DLD1 (cell line): ENCODE results near the gene RBFOX1.

ENCODE experiments used
- in situ Hi-C: cut with HindIII; loops from 2 replicates; pipeline ENCODE4 v1.10.0; 2017; ENCODE audit warnings: low sequenced_read_pairs

Gene RBFOX1

GRCh38 chr16:7511549-7512260 is 179.1 kb downstream of the RBFOX1 start:
- in situ Hi-C loops = no loop called here

DNA sequence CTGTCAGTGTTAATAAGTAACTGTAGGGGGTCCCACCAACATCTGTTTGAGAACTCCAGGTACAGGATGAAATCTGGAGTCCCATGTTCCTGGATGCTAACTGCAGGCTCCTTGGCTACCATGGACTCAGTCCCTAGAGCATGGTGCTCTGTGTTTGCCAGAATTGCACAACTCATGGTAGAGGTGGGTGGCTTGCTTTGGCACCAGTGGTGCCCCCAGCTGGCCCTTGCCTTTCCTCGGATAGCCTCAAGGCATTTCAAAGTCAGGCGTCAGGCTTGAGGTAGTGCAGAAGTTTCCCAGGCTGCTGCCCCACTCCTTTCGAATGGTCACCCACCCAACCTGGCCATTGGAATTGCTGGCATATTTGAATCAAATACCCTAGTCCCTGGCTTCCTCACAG is 179.9 kb downstream of the RBFOX1 start:
- in situ Hi-C loops = no loop called here

GRCh38 chr16:7513429-7513828 is 180.8 kb downstream of the RBFOX1 start:
- in situ Hi-C loops = no loop called here

- in situ Hi-C loops = no loop called here
These were observed 182.9 kb downstream of the RBFOX1 start for GRCh38 chr16:7515543-7515942.

GRCh38 chr16:7517496-7517895 is 184.9 kb downstream of the RBFOX1 start:
- in situ Hi-C loops = no loop called here

- in situ Hi-C loops = no loop called here
These were observed 185.5 kb downstream of the RBFOX1 start for GRCh38 chr16:7518158-7518557.

- in situ Hi-C loops = no loop called here
These were observed 189.2 kb downstream of the RBFOX1 start for GRCh38 chr16:7521834-7522233.

DNA sequence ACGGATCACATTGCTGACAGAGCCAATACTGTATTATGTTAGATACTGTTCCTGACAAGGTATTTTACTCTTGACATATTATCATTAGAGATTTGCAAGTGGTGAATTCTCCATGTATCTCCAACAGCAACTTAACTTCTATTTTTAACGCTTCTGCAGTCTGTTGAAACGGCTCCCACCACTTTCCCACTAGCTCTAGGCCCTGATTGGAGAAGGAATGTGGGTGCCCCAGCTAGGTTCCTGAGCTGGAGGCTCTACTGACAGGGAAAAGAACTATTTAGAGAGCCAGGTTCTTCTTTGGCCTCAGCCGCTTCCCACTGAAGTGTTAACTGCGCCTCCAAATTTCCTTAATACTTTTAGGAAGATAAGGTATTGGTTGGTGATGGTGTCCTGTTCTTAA is 191.8 kb downstream of the RBFOX1 start:
- in situ Hi-C loops = no loop called here

DNA sequence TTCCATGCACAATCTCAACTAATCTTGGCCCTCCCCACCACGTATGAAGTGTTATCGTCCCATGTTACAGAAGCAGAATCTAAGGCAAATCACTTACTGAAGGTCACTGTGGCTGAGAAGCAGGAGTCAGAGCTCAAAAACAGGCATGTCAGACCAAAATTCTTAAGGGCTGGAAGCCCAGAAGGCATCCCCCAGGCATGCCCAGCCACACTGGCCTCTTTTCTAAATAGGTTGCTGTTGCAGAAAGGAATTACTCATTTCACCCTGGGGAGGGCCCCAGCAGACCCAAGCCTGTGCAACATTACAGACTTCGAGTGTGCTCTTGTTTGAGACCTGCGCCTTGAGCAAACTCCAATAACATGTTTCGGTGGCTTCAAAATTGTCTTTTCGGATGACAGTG is 194.1 kb downstream of the RBFOX1 start:
- in situ Hi-C loops = no loop called here

DNA sequence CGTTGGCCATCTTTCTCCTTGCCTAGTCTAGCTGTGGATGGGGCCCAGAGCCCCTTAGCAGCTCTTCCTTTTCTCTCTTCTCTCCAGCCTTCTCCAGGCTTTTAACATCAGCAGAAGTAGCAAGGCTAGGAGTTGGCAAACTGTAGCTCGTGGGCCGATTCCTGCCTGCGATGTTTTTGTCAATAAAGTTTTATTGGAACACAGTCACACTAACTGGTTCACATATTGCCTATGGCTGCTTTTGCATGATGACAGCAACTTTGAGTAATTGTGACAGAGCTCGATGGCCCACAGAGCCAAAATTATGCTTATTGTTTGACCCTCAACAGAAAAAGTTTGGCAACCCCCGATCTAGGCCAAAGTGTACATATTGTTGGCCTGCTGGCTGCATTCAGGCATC is 199.9 kb downstream of the RBFOX1 start:
- in situ Hi-C loops = no loop called here

- in situ Hi-C loops = no loop called here
These were observed 202.1 kb downstream of the RBFOX1 start for GRCh38 chr16:7534749-7535148.

DNA sequence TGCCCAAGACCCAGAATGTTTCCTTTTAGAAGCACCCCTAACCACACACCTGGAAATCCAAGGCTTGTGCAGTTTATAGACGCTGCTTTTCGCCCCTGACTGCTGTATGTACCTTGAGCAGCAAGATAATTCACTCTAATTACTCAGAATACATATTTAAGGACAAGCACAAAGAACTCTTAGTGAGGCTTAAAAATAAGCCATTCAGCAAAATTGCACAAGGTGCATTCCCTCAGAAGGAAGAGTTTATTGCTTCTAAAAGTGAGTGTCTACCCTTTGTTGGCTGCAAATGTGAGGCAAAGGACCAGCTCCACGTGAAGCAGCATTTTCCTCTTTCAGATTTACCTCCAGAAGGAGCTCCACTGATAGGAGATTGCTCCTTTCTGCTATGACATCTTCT is 208.4 kb downstream of the RBFOX1 start:
- in situ Hi-C loops = no loop called here

DNA sequence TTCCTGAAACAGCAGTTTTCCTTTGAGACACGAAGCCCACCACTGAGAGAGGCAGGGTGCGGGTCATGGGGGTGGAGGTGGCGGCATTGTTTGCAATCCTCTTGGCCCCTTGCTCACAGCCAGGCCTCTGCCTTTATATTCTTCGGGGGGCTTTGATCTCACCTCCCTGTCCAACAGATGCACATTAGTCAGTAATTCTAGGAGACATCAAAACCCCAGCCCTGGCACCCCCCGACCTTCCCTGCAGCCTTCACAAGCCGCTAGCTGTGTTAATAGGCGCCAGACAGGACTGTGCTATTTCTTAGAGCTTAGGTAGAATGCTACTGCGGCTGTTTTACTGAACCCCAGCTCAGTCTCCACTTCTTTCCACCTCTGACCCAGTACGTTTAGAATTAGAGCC is 212.6 kb downstream of the RBFOX1 start:
- in situ Hi-C loops = no loop called here

DNA sequence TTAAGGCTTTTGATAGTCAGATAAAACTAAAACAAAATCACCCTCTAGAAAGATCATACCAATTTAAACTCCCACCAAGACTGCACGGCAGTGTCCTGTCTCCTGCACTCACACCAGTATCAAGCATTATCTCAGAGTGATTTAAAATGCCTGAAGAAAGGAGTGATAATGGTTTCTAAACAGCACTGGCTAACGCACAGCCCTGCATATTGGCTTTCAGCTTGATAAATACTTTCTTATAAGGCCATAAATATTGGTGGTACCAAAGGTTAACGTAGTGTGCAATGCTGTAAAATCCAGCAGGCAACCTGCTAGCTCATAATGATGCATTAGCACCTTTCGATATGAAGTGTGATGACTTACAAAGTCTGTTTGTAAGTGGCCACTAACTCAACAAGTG is 214.3 kb downstream of the RBFOX1 start:
- in situ Hi-C loops = no loop called here

DNA sequence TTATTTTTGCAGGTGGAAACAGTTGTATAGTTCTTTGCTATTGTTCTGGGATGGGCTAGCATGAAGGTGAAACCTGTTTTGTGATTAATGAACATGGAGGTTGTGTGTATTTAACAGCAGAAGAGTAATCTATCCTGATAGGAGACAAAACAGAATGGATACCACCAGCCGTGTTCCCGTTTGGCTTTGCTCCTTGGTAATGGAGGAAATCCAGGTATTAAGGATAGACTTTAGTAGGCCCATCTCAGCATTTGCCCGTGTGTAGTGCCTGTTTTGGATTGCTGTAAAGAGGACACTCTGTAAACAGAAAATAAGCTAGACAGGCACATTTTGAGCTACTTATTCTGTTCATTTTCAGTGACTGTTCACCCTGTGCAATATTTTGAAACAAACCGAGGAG is 215.1 kb downstream of the RBFOX1 start:
- in situ Hi-C loops = no loop called here

DNA sequence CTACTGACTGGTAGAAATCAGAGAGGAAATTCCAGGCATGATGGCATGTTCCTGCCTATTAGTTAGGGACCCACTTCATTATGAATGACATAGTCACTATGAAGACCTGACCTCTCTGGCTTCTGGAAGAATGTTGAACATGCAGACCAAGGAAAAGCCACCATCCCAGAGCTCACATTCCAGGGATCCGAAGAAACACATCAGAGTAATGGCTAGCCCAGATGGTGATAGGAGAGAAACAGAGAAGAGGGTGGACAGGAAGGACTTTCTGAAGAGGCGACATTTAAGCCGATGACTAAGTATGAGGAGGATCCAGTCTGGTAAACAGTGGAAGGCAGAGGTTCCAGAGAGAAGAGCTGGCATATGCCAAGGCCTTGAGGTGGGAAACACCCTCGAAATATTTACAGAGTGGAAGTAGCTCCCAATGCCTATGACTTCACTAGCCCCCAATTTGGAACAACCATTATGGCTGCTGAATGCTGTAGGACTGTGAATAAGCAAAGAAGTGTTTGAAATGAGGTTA is 216.2 kb downstream of the RBFOX1 start:
- in situ Hi-C loops = no loop called here

- in situ Hi-C loops = no loop called here
These were observed 217.5 kb downstream of the RBFOX1 start for GRCh38 chr16:7550096-7550495.

DNA sequence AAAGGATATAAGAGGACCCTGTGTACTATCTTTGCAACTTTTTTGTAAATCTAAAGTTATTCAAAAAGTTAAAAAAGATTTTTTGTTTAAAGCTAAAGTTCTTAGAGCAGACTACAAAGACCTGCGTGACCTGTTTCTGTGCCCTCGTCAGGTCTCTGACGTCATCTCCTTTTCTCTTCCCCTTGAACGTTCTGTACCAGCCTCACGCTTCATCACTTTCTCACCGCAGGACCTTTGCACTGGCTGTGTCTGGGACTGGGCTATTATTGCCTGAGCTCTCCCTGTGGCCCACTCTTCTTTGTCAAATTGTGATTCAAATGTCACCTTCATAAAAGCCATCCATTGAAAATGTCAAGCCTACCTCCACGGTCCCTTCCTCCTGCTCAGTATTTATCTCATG is 222.8 kb downstream of the RBFOX1 start:
- in situ Hi-C loops = no loop called here

DNA sequence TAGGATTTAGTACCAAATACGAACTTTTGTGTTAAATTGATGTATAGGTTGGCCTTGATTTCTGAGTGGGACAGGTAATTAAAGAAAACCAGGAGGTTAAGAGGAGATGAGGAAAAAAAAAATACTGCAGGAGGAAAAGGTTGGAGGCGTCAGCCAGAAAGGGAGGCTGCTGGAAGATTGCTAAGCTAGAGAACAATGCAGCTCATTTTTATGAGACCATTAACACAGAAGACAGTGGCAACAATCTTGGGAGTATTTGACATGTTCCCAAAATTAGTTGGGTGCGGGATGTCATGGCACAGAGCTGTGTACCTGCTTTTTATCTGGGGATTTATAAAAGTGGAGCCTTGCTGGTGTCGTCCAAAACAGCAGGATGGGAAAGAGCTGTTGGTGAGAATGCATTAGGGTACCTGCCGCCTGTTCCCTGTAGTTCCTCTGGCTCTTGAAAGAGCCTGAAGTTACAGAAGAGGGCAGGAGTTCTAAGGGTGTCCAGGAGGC is 229.3 kb downstream of the RBFOX1 start:
- in situ Hi-C loops = no loop called here

- in situ Hi-C loops = no loop called here
These were observed 233.7 kb downstream of the RBFOX1 start for GRCh38 chr16:7566360-7566759.

GRCh38 chr16:7571366-7571765 is 238.7 kb downstream of the RBFOX1 start:
- in situ Hi-C loops = no loop called here

DNA sequence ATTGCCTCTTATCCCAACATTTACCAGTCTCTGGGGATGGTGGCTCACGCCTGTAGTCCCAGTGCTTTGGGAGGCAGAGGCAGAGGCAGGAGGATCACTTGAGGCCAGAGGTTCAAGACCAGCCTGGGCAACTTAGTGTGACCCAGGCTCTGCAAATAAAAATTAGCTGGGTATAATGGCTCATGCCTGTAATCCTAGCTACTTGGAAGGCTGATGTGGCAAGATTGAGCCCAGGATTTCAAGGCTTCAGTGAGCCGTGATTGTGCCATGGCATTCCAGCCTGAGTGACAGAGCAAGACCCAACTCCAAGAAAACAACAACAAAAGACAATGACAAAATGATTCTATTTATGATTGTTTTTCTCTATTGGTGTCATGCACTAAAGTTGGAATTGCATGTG is 244.9 kb downstream of the RBFOX1 start:
- in situ Hi-C loops = no loop called here

GRCh38 chr16:7579454-7579853 is 246.8 kb downstream of the RBFOX1 start:
- in situ Hi-C loops = no loop called here
